ENCODE results near the gene SMPD1.
"Not testable (repeated sequence)": the region's sequence is repeated elsewhere in the genome, so short reads cannot be mapped to it uniquely, and the experiment has no call there.

The SMPD1 gene

GRCh38 chr11:6391537-6392134, 1.4 kb downstream of the SMPD1 start:
- CTCF ChIA-PET: interaction anchor here (0.6 to 20.9 kb wide), 6 partner anchors 9 to 55 kb away, joined by 3 to 701 read pairs (median 6); partner anchors contain the start of gene HPX
- POLR2A ChIA-PET: no interaction called here

DNA sequence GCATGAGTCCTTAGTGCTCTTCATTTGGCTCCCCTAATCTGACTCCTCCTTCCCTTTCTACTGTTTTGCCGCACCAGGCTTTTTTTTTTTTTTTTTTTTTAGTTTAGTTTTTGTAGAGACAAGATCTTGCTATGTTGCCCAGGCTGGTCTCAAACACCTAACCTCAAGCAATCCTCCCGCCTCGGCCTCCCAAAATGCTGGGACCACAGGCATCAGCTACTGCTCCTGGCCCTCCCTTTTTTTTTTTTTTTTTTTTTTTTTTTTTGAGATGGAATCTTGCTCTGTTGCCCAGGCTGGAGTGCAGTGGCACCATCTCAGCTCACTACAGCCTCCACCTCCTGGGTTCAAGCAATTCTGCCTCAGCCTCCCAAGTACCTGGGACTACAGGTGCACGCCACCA, 2.0 kb downstream of the SMPD1 start:
- H3K4me3 ChIP-seq (ENCODE audit: low read depth, low read length); POLR2A ChIA-PET; DNase-seq (ENCODE audit: low read depth, low spot score): not testable (repeated sequence)
- CTCF ChIA-PET: interaction anchor here (1.0 to 9.7 kb wide), 3 partner anchors 13 to 47 kb away, joined by 3 to 105 read pairs (median 7); no protein-coding TSS in a partner anchor

More at GRCh38 chr11:6391537-6392134, 1.4 kb downstream of the SMPD1 start:
- no peak for DNase-seq (ENCODE audit: low read depth, low spot score)
- peak overlapping the region; percentile 81 for H3K4me3 ChIP-seq (ENCODE audit: low read depth, low read length)
- TF ChIP-seq CTCF (IDR thresholded peaks at IDR 0.05; ENCODE audit: insufficient read depth, low read length, missing control alignments): no peak

DNA sequence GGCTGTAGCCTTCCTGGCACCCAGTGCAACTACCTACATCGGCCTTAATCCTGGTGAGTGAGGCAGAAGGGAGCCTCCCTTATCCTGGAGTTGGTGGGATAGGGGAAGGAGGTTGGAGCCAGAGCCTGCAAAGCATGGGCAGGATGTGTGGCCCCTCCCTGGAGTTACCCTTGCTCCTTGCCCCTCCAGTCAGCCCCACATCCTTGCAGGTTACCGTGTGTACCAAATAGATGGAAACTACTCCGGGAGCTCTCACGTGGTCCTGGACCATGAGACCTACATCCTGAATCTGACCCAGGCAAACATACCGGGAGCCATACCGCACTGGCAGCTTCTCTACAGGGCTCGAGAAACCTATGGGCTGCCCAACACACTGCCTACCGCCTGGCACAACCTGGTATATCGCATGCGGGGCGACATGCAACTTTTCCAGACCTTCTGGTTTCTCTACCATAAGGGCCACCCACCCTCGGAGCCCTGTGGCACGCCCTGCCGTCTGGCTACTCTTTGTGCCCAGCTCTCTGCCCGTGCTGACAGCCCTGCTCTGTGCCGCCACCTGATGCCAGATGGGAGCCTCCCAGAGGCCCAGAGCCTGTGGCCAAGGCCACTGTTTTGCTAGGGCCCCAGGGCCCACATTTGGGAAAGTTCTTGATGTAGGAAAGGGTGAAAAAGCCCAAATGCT, 3.9 kb downstream of the SMPD1 start:
- ChIA-PET CTCF (interaction anchor here (1.1 to 9.7 kb wide), 3 partner anchors 15 to 50 kb away, joined by 3 to 105 read pairs (median 5); no protein-coding TSS in a partner anchor), POLR2A (interaction anchor here (0.5 kb wide), 1 partner anchor 185 kb away, joined by 3 read pairs; no protein-coding TSS in a partner anchor)
- DNase-seq (ENCODE audit: low read depth, low spot score): no peak
- no peak overlapping the region for H3K4me3 ChIP-seq (ENCODE audit: low read depth, low read length)
- TF ChIP-seq CTCF (IDR thresholded peaks at IDR 0.05; ENCODE audit: insufficient read depth, low read length, missing control alignments): no peak

DNA sequence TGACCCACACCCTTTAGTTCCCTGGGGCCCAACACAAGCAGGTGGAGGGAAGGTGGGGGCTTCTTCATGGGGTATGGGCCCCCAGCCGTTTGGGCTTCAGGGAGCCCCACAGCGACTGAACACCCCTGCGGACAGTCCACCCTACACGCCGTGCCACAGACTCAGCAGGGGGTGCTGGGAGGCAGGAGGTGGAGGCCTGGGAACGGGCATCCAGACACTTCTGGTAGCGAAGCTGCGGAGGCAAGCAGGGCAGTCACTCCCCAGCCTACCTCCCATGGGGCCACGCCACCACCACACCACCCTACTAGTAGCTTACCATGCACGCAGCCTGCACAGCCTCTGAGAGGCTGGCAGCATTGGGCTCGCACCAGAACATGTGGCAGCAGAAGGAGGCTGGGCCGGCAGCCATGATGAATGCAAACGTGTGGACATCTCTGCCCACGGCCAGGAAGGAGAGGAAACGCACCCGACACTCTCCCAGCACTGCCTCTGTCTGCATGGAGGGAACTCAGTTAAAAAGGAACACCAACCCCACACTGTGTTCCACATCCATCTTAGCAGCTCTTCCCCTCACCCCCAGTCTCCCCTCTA, 5.3 kb downstream of the SMPD1 start:
- TF ChIP-seq CTCF (IDR thresholded peaks at IDR 0.05; ENCODE audit: insufficient read depth, low read length, missing control alignments): no peak
- H3K4me3 ChIP-seq (ENCODE audit: low read depth, low read length): no peak overlapping the region
- ChIA-PET POLR2A (no interaction called here), CTCF (interaction anchor here (9.7 kb wide), 1 partner anchor 16 kb away, joined by 105 read pairs; no protein-coding TSS in a partner anchor)
- no peak for DNase-seq (ENCODE audit: low read depth, low spot score)

GRCh38 chr11:6397156-6397555, 6.9 kb downstream of the SMPD1 start:
- CTCF ChIA-PET: interaction anchor here (1.1 kb wide), 1 partner anchor 44 kb away, joined by 3 read pairs; no protein-coding TSS in a partner anchor
- no peak for TF ChIP-seq CTCF (IDR thresholded peaks at IDR 0.05; ENCODE audit: insufficient read depth, low read length, missing control alignments)
- DNase-seq (ENCODE audit: low read depth, low spot score): no peak
- no peak overlapping the region for H3K4me3 ChIP-seq (ENCODE audit: low read depth, low read length)
- POLR2A ChIA-PET: no interaction called here

DNA sequence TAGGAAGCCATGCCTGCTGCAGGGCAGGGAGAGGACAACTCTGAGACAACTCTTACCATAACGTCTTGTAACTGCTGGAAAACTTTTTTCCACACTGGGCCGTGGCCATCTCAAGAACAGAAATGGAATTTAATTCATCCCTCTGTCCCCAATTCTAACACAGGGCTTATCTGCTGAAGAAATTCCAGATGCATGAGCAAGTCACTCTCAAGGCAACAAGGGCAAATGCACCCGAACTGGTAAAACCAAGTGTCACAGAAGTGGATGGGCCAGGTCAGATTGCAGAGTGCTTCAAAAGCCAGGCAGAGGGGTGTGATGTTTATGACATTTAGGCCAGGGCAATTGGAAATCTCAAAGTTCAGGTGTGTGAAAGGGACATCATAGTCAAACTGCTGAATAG, 7.4 kb downstream of the SMPD1 start:
- TF ChIP-seq CTCF (IDR thresholded peaks at IDR 0.05; ENCODE audit: insufficient read depth, low read length, missing control alignments): no peak
- ChIA-PET CTCF (interaction anchor here (1.1 to 2.6 kb wide), 2 partner anchors 19 to 44 kb away, joined by 3 to 14 read pairs; no protein-coding TSS in a partner anchor), POLR2A (no interaction called here)
- no peak overlapping the region for H3K4me3 ChIP-seq (ENCODE audit: low read depth, low read length)
- DNase-seq (ENCODE audit: low read depth, low spot score): no peak
